Omental fat pad (tissue), 4 donors: Measurements from ENCODE around the gene NEAT1. TPM values are rescaled to one million over a fixed set of nuclear protein-coding genes. Genes with fewer than 3 reads are reported as not detected.
A peak's percentile ranks its signal among the peaks of the same experiment; 100 is the strongest.

Source experiments
- ATAC-seq: fragments of 150-250 bp; one replicate; pipeline ENCODE4 v1.9.1; 2016; ENCODE audit warnings: mild to moderate bottlenecking, moderate library complexity; ENCODE audit not compliant: low FRiP score
- DNase-seq: peaks from one replicate; pipeline ENCODE4 v3.0.0-alpha.2; 2019; ENCODE audit warnings: low spot score
- CTCF ChIP-seq, 3 donors: fragments of 450-650 bp; IDR thresholded peaks; one replicate each; pipeline ENCODE4 v1.5.1; 2016 to 2017; ENCODE audit warnings: antibody characterized with exemption in 3 of 3, mild to moderate bottlenecking in 3 of 3, moderate library complexity in 2 of 3
- total RNA-seq, 4 donors: library from RNA; depleted of rRNA; stranded (reverse); fragments of >200 nt; gene quantifications; one replicate each; pipeline ENCODE4 v1.1.0, GENCODE V29; 2016

NEAT1 gene
- total RNA-seq, 4 donors from 2014 or later = 447 to 1,169 (median 678) TPM

GRCh38 chr11:65390099-65390941 lies 32.3 kb upstream of the NEAT1 start:
- ATAC-seq (peak; percentile 6), DNase-seq (no peak)
- no peak for TF ChIP-seq CTCF (IDR thresholded peaks at IDR 0.05)

DNA sequence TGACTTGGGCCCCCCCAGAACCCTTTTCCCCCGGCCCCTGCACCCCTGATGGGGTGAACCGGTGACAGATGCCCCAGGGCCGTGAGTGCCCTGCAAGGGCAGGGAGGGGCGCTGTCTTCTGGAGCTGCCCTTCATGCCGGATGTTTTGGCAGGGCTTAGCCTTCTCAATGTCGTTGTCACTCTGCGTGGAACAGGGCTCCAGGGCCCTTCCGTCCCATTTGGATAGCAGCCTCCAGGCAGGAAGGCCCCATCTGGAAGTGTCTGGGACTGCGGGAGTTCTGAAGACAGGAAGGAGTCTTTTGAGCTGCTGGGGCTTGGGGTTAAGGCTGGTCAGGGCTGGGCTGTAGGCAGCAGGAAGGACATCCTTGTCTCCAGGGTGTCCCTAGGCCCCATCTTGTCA lies 31.6 kb upstream of the NEAT1 start:
- no peak for TF ChIP-seq CTCF (IDR thresholded peaks at IDR 0.05)
- no peak for ATAC-seq
- DNase-seq = no peak

- no peak for ATAC-seq
- no peak for DNase-seq
- no peak for TF ChIP-seq CTCF (IDR thresholded peaks at IDR 0.05)
Observed at GRCh38 chr11:65392186-65392829, 30.3 kb upstream of the NEAT1 start.

DNA sequence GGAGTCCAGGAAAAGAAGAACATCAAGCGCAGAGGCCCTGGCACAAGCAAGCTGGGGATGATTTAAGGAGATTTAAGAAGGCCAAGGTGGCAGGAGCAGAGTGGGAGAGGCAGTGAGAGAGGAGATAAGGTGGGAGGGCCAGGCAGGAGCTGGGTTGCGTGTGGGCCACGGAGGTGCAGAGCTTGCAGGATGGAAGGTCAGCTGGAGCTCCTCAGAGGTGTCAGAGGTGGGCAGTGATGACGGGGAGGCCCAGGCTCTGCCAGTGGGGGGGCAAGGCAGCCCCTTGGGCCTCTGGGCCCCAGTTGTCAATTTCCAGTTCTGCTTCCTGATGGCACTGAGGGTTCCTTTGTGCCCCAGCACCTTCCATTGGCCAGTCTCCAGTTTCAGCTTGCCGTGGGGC lies 29.7 kb upstream of the NEAT1 start:
- no peak for ATAC-seq
- TF ChIP-seq CTCF (IDR thresholded peaks at IDR 0.05) = no peak

DNA sequence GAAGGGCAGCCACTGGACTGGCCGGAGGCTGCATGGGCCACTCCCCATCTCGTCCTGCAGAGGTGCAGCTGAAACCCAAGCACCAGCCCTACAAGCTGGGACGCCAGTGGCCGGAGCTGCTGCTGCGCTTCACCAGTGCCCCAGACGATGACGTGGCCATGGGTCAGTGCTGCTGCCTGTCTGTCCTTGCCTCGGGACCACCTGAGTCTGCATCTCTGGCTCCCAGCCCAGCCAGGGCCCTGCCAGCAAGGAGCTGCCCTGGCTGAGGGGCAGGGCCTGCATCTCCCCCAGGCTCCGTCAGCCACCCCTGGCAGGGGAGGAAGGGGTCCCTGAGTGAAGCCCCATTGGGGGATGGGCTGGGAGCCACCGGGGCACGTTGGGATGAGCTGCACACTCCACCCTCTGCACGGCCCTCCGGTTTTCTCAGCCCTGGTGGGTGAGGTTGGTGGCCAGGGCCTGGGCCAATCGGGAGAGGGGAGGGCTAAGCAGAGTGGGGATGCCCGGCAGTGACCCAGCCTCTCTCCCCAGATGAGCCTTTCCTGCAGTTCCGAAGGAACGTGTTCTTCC lies 29.0 kb upstream of the NEAT1 start:
- DNase-seq (no peak), ATAC-seq (no peak)
- no peak for TF ChIP-seq CTCF (IDR thresholded peaks at IDR 0.05)

More for the DNA sequence above, 29.7 kb upstream of the NEAT1 start:
- no peak for DNase-seq

DNA sequence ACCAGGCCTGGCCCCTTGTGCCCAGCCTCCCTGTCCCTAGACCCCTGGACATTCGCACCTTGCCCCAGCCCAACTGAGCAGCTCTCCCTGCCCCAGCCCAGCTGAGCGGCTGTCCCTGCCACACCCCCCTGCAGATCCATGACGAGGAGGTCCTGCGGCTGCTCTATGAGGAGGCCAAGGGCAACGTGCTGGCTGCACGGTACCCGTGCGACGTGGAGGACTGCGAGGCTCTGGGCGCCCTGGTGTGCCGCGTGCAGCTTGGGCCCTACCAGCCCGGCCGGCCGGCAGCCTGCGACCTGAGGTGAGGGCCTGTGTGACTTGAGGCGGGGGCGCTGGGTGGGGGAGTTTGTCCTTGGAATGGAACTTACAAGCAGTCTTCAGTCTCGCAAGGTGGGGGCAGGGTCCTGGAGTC lies 28.5 kb upstream of the NEAT1 start:
- TF ChIP-seq CTCF (IDR thresholded peaks at IDR 0.05) = no peak
- no peak for DNase-seq
- ATAC-seq = no peak
